Skin of body (tissue), 2 donors: ENCODE results near the gene TMPRSS6. TPM values are rescaled to one million over a fixed set of nuclear protein-coding genes. Genes with fewer than 3 reads are reported as not detected.
"Not testable (repeated sequence)": the region's sequence is repeated elsewhere in the genome, so short reads cannot be mapped to it uniquely, and the experiment has no call there.

Experiments
- DNase-seq: peaks from one replicate; lab custom pipeline; 2025; lab: John Stamatoyannopoulos, UW
- total RNA-seq: library from RNA; depleted of rRNA; stranded (reverse); fragments of >200 nt; gene quantifications from one replicate; pipeline ENCODE4 v1.2.3, GENCODE V29; 2014

The TMPRSS6 gene
- total RNA-seq, 1 donor from 2014 or later, result 0.59 TPM

DNA sequence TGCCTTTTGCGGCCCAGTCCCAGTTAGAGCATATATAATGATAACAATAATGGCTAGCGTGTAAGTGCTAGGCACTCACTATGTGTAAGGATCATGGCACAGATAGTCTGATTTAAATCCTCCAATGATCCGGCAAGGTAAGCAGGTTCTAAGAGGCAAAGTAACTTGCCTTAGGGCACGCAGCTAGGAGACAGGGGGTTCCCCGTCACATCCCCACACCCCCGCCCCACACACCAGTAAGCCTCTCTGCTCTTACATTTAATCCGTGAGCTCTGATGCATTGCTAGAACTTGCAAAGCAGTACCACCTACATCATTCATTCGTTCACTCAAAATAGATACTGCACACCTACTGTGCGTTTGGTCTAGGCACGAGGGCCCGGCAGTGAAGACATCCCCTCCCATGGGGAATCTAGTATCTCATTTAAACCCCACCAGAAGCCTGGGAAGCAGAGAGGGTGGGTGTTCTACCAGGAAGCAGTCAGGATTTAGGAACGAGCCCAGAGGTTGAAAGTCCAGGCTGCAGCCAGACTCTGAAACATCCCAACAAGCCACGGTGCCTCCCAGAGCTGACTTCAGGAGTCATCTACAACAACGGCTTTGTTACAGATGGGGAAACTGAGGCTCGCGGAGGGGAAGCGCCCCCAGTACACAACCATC lies 20.6 kb downstream of the TMPRSS6 start:
- DNase-seq, result no peak

GRCh38 chr22:37088108-37088605 lies 21.4 kb downstream of the TMPRSS6 start:
- no peak for DNase-seq

DNA sequence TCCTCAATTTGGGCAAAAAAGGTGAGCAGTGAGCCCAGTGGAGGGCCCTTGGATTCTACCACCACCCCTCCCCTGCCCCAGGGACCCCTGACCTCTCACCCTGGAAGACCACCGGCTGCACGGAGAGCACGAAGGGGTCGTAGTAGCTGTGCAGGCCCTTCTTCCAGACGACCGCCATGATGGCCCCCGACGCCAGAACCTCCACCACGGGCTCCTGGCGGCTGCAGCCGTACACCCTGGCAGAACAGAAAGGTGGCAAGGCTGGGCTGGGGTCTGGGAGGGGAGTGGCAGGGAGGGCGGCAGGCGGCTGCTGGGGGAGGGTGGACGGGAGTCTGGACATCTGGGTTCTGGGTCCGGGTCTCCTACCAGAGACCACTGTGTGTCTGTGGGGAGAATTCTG lies 23.3 kb downstream of the TMPRSS6 start:
- no peak for DNase-seq

GRCh38 chr22:37084385-37084784 lies 25.1 kb downstream of the TMPRSS6 start:
- DNase-seq, result no peak

DNA sequence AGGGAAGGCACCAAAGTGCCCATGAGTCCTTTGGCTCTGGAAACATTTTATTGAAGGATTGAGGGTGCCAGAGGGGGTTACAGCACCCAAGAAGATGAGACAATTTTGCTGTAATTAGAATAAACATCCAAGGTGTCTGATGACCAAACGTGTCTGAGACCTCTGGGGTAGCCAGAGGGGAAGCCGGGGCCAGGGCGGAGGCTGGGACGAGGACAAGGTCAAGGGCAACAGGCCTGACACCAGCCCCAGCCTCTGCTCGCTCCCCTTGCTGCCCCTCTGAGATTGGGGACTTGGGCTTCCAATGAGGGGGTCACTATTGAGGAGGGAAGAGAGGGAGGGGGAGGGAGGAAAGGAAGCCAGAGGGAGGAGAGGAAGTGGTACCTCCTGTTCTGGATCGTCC lies 25.6 kb downstream of the TMPRSS6 start:
- no peak for DNase-seq

- DNase-seq, result peak; percentile 10
These were observed 27.2 kb downstream of the TMPRSS6 start for GRCh38 chr22:37082251-37082873.

DNA sequence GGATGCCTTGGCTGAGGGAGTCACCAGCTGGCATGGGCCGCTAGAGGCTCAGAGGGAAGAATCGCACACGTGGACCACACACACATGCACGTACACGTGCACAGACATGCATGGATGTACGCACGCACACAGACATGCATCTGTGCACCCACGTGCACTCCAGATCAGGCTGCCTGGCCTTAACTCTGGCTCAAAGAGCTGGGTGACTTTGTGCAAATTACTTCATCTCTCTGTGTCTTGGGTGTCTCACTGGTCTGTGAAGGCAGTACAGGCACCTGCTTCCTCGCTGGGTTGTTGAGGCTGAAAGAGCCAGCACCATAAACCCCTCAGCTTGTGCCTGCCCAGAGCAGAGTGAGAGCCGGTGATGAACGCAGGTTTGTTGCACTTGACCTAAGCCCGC lies 28.7 kb downstream of the TMPRSS6 start:
- no peak for DNase-seq

DNA sequence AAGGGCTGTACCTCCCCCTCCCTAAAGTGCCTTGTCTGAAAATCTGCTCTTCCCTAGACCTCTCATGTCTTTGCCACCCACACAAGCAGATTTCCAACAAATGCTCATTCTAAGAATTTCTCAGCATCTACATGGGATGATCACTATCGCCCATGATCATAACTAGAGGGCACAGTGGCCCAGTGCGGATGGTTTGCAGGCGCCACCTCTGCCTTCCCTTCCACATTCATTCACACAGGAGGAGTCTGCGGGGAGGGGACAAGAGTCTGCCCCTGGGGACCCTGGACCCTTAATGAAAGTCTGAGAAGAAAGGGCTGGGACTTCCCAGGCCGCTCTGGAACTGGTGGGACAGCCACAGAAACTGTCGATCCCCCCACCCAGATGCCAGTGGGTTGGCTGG lies 29.1 kb downstream of the TMPRSS6 start:
- DNase-seq, result no peak

DNA sequence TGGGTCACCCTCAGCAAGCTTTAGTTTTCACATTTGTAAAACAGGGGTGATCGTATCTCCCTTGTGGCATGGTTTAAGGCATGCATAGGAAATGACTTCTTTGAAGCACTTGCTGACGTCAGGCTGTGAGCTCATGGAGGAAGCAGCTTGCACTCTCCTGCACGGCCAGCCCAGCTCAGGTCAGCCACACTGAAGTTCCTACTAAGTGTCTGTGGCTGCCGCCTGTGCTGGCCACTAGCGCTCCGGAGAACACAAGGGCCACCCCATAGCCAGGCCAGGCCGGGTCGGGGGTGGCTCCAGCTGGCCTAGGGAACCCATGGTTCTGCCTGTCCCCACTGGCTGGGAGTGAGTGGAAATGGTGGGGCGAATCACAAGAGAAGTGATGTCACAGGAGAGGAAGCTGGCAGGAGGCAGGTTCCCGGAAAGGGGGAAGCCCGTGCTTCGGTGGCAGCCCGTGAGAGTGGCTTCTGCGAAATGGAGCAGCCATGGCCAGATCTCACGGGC lies 29.8 kb downstream of the TMPRSS6 start:
- DNase-seq, result no peak

DNA sequence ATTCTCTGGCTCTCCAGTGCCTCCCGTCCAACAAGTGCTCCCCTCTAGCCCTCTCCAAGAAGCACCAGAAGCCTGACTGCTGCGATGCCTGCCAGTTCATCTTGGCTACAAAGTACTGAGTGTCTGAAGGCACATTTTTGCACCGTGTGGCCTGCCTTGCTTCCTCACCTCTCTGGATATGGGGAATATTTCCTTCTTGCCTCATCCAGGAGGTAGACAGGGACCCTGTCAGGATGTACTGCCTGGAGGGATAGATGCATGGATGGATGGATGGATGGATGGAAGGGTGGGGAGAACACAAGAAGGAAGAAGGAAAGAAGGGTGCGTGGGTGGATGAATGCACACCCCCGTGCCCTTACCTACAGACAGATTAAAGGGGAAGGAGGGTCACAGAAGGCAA lies 30.4 kb downstream of the TMPRSS6 start:
- DNase-seq, result no peak

DNA sequence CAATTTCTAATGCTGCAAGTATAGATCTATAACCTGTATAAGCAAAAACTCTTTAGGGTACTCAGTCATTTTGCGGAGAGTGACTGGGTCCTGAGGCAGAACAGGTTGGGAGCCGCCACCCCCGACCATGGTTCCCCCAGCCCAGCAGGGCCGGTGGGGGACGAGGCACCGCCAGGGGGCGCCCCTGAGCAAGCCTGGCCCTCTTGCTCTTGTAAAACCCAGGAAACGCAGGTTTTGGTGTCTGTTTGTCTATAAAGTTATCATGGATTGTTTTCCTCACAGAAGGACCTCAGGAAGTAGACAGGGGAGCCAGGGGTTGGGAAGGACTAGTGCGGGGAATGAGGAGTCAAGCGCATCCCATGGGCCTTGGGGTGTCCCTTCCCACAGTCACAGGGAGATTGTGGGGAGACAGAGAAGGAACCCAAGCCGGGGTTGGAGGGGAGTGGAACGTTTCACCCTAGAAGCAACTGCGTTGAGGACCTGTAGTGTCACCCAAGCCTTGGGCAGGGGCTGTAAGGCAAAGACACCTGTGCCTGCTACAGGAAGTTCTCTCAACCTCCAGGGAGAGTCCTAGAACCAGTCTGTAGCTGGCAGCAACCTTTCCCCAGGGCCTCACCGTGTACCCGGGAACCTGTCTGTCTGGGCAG lies 31.6 kb downstream of the TMPRSS6 start:
- no peak for DNase-seq

- no peak for DNase-seq
These were observed 33.6 kb downstream of the TMPRSS6 start for GRCh38 chr22:37075822-37076433.

DNA sequence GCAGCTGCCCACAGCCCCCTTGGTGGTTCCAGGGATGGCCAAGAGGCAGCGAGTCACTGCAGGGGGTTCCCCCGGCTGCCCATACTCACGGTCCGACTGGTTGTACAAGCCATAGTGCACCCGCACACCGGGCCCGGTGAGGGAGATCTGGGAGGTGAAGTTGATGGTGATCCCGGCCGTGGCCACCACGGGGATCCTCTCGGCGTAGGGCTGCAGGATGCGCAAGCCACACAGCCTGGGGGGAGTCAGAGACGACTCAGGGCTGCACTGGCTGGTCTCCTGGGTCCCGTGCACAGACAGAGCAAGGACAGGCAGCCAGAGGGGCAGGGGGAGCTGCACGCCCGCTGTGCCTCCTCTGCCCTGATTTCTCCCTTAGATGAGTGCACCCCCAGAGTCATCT lies 34.5 kb downstream of the TMPRSS6 start:
- DNase-seq, result no peak

DNA sequence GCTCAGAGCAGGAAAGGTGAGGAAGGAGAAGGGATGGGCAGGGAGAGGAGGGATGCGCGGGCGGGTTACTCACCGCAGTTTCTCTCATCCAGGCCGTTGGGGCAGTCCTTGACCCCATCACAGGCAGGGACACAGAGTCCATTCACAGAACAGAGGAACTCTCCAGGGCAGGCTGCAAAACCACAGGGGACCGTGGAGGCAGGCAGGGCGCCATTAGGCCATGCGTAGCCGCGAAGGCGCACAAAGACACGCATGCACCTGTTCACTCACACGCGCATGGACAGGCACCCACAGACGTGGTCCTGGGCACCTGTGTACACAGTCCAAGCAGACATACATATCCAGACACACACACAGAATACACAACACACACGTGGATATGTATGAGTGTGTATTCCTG lies 35.0 kb downstream of the TMPRSS6 start:
- DNase-seq, result no peak

- no peak for DNase-seq
These were observed 36.8 kb downstream of the TMPRSS6 start for GRCh38 chr22:37072673-37073072.

DNA sequence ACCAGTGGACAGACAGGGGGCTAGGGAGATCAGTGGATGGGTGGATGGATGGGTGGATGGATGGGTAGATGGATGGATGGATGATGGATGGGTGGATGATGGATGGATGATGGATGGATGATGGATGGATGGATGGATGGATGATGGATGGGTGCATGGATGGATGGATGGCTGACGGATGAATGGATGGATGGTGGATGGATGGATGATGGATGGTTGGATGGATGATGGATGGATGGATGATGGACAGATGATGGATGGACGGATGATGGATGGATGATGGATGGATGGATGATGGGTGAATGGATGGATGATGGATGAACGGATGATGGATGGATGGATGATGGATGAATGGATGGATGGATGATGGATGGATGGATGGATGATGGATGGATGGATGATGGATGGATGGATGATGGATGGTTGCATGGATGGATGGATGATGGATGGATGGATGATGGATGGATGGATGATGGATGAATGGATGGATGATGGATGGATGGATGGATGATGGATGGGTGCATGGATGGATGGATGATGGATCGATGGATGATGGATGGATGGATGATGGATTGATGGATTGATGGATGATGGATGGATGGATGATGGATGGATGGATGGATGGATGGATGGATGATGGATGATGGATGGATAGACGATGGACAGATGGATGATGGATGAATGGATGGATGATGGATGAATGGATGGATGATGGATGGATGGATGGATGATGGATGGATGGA lies 37.5 kb downstream of the TMPRSS6 start:
- not testable (repeated sequence) for DNase-seq

- no peak for DNase-seq
These were observed 38.8 kb downstream of the TMPRSS6 start for GRCh38 chr22:37070744-37071143.

GRCh38 chr22:37070334-37070733 lies 39.2 kb downstream of the TMPRSS6 start:
- DNase-seq, result no peak

DNA sequence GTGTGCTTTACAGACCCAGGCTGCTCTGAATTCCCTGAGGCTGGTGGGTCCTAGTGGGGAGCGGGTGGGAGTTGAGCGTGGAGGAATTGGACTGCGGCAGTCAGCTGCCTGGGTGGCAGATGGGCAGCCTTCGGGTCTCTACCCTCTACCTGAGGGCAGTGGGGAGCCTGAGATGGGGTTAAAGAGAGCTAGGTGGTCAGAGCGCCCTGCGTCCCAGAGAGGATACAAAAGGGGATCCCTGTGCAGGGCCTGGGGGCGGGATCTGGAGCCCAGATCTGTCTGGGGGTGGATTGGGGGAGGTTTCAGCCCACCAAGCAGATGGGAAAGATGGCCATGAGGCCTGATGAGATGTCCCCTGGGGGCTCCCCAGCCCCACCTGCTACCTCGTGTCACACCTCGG lies 39.8 kb downstream of the TMPRSS6 start:
- no peak for DNase-seq

- no peak for DNase-seq
These were observed 40.2 kb downstream of the TMPRSS6 start for GRCh38 chr22:37069319-37069718.

DNA sequence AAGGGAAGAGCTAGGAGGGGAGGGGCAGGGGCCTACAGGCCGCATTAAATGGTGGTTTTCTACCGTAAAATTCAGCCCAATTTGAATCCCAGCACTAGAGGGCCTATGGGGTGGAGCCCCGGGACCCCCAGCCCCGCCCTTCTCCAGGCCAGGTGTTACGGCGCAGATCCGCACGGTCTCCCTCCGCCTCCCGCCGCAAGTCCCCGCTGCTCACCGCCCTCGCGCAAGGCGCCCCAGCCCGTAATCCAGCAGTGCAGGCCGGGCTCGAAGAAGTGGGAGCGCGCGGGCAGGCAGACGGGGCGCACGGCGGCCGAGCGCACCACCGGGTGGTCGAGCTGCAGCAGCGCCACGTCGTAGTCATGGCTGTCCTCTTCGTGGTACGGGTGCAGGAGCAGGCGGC lies 40.7 kb downstream of the TMPRSS6 start:
- DNase-seq, result no peak
